Heart right ventricle (tissue), 16 donors: ENCODE measurements around the gene COQ8B. TPM values are rescaled to one million over a fixed set of nuclear protein-coding genes. Genes with fewer than 3 reads are reported as not detected.

Experiments
- ATAC-seq, 8 donors: fragments of 200-7000 bp; cut with Tn5 transposase; one replicate each; pipeline ENCODE4 v1.9.1; 2020; ENCODE audit warnings: mild to moderate bottlenecking in 8 of 8, moderate library complexity in 8 of 8, moderate number of reproducible peaks in 1 of 8
- DNase-seq, 2 donors: peaks; one replicate each; pipeline ENCODE4 v3.0.0-alpha.2; 2020
- H3K27ac ChIP-seq, 10 donors: fragments of 200-600 bp; sonication (generic) in 2 of 10; one replicate each; pipeline versions ENCODE4 v1.5.0 to v1.8.0; 2020 to 2022; ENCODE audit warnings: mild to moderate bottlenecking in 3 of 10
- H3K27me3 ChIP-seq, 7 donors: fragments of 200-600 bp; one replicate each; pipeline ENCODE4 v1.8.0; 2021 to 2022; ENCODE audit warnings: mild to moderate bottlenecking in 2 of 7
- H3K36me3 ChIP-seq, 9 donors: fragments of 200-600 bp; sonication (generic) in 1 of 9; one replicate each; pipeline versions ENCODE4 v1.5.0 to v1.8.0; 2020 to 2022; ENCODE audit warnings: mild to moderate bottlenecking in 2 of 9
- H3K4me1 ChIP-seq, 9 donors: fragments of 200-600 bp; sonication (generic) in 1 of 9; one replicate each; pipeline versions ENCODE4 v1.5.0 to v1.8.0; 2020 to 2022; ENCODE audit warnings: mild to moderate bottlenecking in 4 of 9
- H3K4me3 ChIP-seq, 10 donors: fragments of 200-600 bp; sonication (generic) in 2 of 10; one replicate each; pipeline versions ENCODE4 v1.5.0 to v1.8.0; 2020 to 2022; ENCODE audit warnings: mild to moderate bottlenecking in 7 of 10, moderate library complexity in 2 of 10
- H3K9me3 ChIP-seq, 11 donors: fragments of 200-600 bp in 10 of 11; sonication (generic) in 2 of 11; one replicate each; pipeline versions ENCODE4 v1.5.0 to v1.8.0; 2013 to 2022; ENCODE audit warnings: mild to moderate bottlenecking in 2 of 11, control low read depth in 1 of 11, moderate library complexity in 1 of 11
- WGBS, 2 donors: extraction: QIAGEN DNeasy Blood & Tissue Kit; methylation state at CpG; one replicate each; pipeline ENCODE4 v1.1.7; 2013; ENCODE audit warnings: inconsistent platforms in 1 of 2; 5-methylcytosine and 5-hydroxymethylcytosine counted together
- intact Hi-C, 10 donors: fragments of 100-400 bp; cut with DNase I; formaldehyde crosslinking; loops; one replicate each; pipeline versions ENCODE4 v1.11.1 to v1.14.2; 2022
- polyA plus RNA-seq, 2 donors: library from polyadenylated mRNA; stranded (reverse); fragments of 200-250 nt; gene quantifications; one replicate each; pipeline ENCODE4 v1.2.3, GENCODE V29; 2013
- total RNA-seq, 10 donors: library from RNA; stranded (reverse); fragmentation: NEBNext Ultra II Directional in 3 of 10; extraction: Animal tissue kit (Norgen Biotek cat#: 25700) in 3 of 10; gene quantifications; one replicate each; pipeline versions ENCODE4 v1.2.1 to v1.2.4, GENCODE V29; 2021 to 2023
- TF ChIP-seq, protein P1 (sequence below), 9 donors: fragments of 200-600 bp; sonication (generic) in 2 of 9; IDR thresholded peaks; one replicate each; pipeline versions ENCODE4 v1.5.0 to v1.8.0; 2021 to 2022; ENCODE audit warnings: antibody characterized with exemption in 9 of 9, mild to moderate bottlenecking in 5 of 9, moderate library complexity in 1 of 9
- donor health status: Arrhythmogenic right ventricular cardiomyopathy.
- donor health status: ischemic (EF 13 %, LVEDD 7.1; RV severe dilation, severe dysfunction).
- donor health status: healthy with polysubstance abuse.
- donor health status: DM: no; HTN: yes; CAD: no.
- donor health status: DM: no; HTN: no; CAD: no.
- donor health status: ischemic (EF 25% LVEDD 6.9; RV normal size, moderate dysfunction).
- donor health status: ischemic (EF 25% LVEDD 5.7; RV mildly dilated, moderate dysfunction).
- donor health status: healthy.
- donor health status: DM: yes; HTN: yes; CAD: no.
- donor health status: Ischemic cardiomyopathy.
- donor health status: ischemic (EF 35%, LVEDD 5.7; RV mildly dilated, moderate dysfunction).
- donor health status: nonischemic (EF 11% LVEDD 7.7; RV severe dilation, severe dysfunction).
- donor health status: DM: yes; HTN: yes; CAD: no.
- donor health status: PGD.
- donor health status: ischemic (EF 29% LVEDD 5.4; RV normal size, mild dysfunction).
- donor health status: nonischemic (EF 23%, LVEDD 6.1; RV moderate dilation, normal function).

COQ8B gene
- total and polyA plus RNA-seq, 12 donors = 17.9 to 34.4 (median 27.5) TPM

- TF ChIP-seq, protein P1, sequence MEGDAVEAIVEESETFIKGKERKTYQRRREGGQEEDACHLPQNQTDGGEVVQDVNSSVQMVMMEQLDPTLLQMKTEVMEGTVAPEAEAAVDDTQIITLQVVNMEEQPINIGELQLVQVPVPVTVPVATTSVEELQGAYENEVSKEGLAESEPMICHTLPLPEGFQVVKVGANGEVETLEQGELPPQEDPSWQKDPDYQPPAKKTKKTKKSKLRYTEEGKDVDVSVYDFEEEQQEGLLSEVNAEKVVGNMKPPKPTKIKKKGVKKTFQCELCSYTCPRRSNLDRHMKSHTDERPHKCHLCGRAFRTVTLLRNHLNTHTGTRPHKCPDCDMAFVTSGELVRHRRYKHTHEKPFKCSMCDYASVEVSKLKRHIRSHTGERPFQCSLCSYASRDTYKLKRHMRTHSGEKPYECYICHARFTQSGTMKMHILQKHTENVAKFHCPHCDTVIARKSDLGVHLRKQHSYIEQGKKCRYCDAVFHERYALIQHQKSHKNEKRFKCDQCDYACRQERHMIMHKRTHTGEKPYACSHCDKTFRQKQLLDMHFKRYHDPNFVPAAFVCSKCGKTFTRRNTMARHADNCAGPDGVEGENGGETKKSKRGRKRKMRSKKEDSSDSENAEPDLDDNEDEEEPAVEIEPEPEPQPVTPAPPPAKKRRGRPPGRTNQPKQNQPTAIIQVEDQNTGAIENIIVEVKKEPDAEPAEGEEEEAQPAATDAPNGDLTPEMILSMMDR (IDR thresholded peaks at IDR 0.05) = no peak
- WGBS, 2 donors = 0 to 1% methylated on average over 46 of the region's 46 CpGs
- ATAC-seq = peak; percentile 83 to 93 (median 90)
Measured at GRCh38 chr19:40750874-40751537, 34.3 kb upstream of the COQ8B start, which contains the start of gene SNRPA. Gene SNRPA (plus strand): TSS chr19:40751203. CDS start chr19:40751409, 206 bp downstream.

GRCh38 chr19:40750058-40750873, 33.6 kb upstream of the COQ8B start, which contains the start of gene ACTMAP:
Gene ACTMAP (minus strand): TSS chr19:40750477. CDS start chr19:40749803, 674 bp downstream.
- TF ChIP-seq, protein P1 (IDR thresholded peaks at IDR 0.05) = no peak
- peak; percentile 98 to 100 for DNase-seq
- 0 to 1% methylated on average over 43 of the region's 43 CpGs for WGBS, 2 donors
- intact Hi-C loops = loop anchor here in 7 of 10 donors (1.0 to 5.0 kb wide), 9 partner anchors 33 to 87 kb away; partner anchors contain the start of genes COQ8B (in 6 of the 7), ITPKC (in 5 of the 7) and EGLN2 (in 3 of the 7)
- Histone ChIP-seq H3K27ac (peak within 1 kb of the TSS; percentile 92 to 99 (median 95)), H3K36me3 (peaks cover 0 to 14% (median 0%) of the 10 kb centered on the region in 9 donors), H3K27me3 (no peaks in the 10 kb centered on the region), H3K4me1 (peaks cover 15 to 66% (median 47%) of the 10 kb centered on the region in 9 donors), H3K9me3 (no peaks in the 10 kb centered on the region), H3K4me3 (peak within 1 kb of the TSS; percentile 56 to 92 (median 79))
- peak; percentile 95 to 98 (median 97) for ATAC-seq

More at GRCh38 chr19:40750874-40751537, 34.3 kb upstream of the COQ8B start, which contains the start of gene SNRPA:
- Histone ChIP-seq H3K36me3 (peaks cover 0 to 22% (median 4%) of the 10 kb centered on the region in 9 donors), H3K27ac (peak within 1 kb of the TSS; percentile 92 to 99 (median 95)), H3K4me1 (peaks cover 13 to 69% (median 54%) of the 10 kb centered on the region in 9 donors), H3K9me3 (no peaks in the 10 kb centered on the region), H3K27me3 (no peaks in the 10 kb centered on the region), H3K4me3 (peak within 1 kb of the TSS; percentile 56 to 92 (median 79))
- intact Hi-C loops = loop anchor here in 7 of 10 donors (1.0 to 5.0 kb wide), 9 partner anchors 34 to 88 kb away; partner anchors contain the start of genes COQ8B (in 6 of the 7), ITPKC (in 5 of the 7) and EGLN2 (in 3 of the 7)
- DNase-seq = peak; percentile 93 to 98

DNA sequence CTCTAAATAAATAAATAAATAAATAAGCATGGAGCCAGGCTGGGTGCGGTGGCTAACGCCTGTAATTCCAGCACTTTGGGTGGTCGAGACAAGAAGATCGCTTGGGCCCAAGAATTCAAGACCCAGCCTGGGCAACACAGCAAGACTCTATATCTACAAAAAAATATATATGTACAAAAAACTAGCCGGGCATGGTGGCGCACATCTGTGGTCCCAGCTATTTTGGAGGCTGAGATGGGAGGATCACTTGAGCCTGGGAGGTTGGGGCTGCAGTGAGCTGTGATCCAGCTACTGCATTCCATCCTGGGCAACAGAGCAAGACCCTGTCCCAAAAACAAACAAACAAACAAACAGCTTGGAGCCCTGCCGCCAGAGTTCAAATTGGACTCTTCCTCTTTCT, 30.9 kb upstream of the COQ8B start:
- DNase-seq (no peak), ATAC-seq (no peak)
- intact Hi-C loops = no loop called here
- Histone ChIP-seq H3K36me3 (peaks cover 0 to 9% (median 0%) of the 10 kb centered on the region in 9 donors), H3K27ac (peak overlapping the region in 2 of 10 donors; percentile 96 to 99), H3K4me3 (no peak overlapping the region), H3K27me3 (no peaks in the 10 kb centered on the region), H3K9me3 (no peaks in the 10 kb centered on the region), H3K4me1 (peaks cover 14 to 44% (median 28%) of the 10 kb centered on the region in 9 donors)
- WGBS, 2 donors = 97% methylated on average over 7 of the region's 7 CpGs
- TF ChIP-seq, protein P1 (IDR thresholded peaks at IDR 0.05) = no peak

- 81 to 83% methylated on average over 7 of the region's 7 CpGs for WGBS, 2 donors
- ATAC-seq = no peak
Measured at GRCh38 chr19:40745402-40745780, 28.7 kb upstream of the COQ8B start.

More at GRCh38 chr19:40745402-40745780, 28.7 kb upstream of the COQ8B start:
- intact Hi-C loops = no loop called here
- Histone ChIP-seq H3K4me3 (no peak overlapping the region), H3K9me3 (no peaks in the 10 kb centered on the region), H3K36me3 (peaks cover 0 to 20% (median 0%) of the 10 kb centered on the region in 9 donors), H3K27me3 (no peaks in the 10 kb centered on the region), H3K27ac (peak overlapping the region in 1 of 10 donors; percentile 36), H3K4me1 (peaks cover 9 to 42% (median 25%) of the 10 kb centered on the region in 9 donors)
- DNase-seq = no peak
- TF ChIP-seq, protein P1 (IDR thresholded peaks at IDR 0.05) = no peak
